ENCODE results near the gene GPRC6A. TPM values are rescaled to one million over a fixed set of nuclear protein-coding genes. Genes with fewer than 3 reads are reported as not detected.

The GPRC6A gene, protein sequence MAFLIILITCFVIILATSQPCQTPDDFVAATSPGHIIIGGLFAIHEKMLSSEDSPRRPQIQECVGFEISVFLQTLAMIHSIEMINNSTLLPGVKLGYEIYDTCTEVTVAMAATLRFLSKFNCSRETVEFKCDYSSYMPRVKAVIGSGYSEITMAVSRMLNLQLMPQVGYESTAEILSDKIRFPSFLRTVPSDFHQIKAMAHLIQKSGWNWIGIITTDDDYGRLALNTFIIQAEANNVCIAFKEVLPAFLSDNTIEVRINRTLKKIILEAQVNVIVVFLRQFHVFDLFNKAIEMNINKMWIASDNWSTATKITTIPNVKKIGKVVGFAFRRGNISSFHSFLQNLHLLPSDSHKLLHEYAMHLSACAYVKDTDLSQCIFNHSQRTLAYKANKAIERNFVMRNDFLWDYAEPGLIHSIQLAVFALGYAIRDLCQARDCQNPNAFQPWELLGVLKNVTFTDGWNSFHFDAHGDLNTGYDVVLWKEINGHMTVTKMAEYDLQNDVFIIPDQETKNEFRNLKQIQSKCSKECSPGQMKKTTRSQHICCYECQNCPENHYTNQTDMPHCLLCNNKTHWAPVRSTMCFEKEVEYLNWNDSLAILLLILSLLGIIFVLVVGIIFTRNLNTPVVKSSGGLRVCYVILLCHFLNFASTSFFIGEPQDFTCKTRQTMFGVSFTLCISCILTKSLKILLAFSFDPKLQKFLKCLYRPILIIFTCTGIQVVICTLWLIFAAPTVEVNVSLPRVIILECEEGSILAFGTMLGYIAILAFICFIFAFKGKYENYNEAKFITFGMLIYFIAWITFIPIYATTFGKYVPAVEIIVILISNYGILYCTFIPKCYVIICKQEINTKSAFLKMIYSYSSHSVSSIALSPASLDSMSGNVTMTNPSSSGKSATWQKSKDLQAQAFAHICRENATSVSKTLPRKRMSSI
- not detected in 2 replicates for polyA plus RNA-seq (2011; rRNA removed)
- not detected in 2 replicates for polyA minus RNA-seq (2011; rRNA and poly(A)+ RNA removed)

DNA sequence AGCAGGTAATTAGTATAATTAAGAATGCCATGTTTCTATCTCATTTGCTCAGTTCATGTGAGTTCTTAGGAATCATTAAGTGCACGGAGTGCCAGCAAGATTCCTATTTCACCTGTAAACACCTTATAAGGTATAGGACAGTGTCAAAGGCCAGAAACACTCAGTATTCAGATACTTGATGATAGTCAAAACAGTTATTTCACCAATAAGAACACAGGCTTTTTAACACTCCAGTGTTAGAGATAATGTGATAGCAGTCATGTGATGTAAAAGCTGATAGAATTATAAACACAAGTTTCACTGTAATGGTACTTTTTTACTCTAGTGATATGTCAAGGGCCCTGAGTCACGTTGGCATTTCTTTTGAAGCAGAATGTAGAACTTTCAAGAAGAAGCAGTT lies at the start of gene GPRC6A:
Gene GPRC6A (minus strand): TSS at position 101 of the 400 bp plus-strand sequence. CDS start 70 bp downstream, at position 31.
- no peaks in the 10 kb centered on the region for H3K27me3 ChIP-seq (ENCODE audit: control insufficient read depth, insufficient read depth, low read length)
- no peak for DNase-seq (ENCODE audit: low read depth)
- ChIA-PET POLR2A (no interaction called here), CTCF (no interaction called here)
- TF ChIP-seq, protein P1, sequence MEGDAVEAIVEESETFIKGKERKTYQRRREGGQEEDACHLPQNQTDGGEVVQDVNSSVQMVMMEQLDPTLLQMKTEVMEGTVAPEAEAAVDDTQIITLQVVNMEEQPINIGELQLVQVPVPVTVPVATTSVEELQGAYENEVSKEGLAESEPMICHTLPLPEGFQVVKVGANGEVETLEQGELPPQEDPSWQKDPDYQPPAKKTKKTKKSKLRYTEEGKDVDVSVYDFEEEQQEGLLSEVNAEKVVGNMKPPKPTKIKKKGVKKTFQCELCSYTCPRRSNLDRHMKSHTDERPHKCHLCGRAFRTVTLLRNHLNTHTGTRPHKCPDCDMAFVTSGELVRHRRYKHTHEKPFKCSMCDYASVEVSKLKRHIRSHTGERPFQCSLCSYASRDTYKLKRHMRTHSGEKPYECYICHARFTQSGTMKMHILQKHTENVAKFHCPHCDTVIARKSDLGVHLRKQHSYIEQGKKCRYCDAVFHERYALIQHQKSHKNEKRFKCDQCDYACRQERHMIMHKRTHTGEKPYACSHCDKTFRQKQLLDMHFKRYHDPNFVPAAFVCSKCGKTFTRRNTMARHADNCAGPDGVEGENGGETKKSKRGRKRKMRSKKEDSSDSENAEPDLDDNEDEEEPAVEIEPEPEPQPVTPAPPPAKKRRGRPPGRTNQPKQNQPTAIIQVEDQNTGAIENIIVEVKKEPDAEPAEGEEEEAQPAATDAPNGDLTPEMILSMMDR (IDR thresholded peaks at IDR 0.05; ENCODE audit: insufficient read depth, low read depth, low read length): no peak
- H3K36me3 ChIP-seq (ENCODE audit: control insufficient read depth, insufficient read depth, low read length): no peaks in the 10 kb centered on the region
- H3K4me3 ChIP-seq (ENCODE audit: low read depth, low read length): no peak within 1 kb of the TSS

DNA sequence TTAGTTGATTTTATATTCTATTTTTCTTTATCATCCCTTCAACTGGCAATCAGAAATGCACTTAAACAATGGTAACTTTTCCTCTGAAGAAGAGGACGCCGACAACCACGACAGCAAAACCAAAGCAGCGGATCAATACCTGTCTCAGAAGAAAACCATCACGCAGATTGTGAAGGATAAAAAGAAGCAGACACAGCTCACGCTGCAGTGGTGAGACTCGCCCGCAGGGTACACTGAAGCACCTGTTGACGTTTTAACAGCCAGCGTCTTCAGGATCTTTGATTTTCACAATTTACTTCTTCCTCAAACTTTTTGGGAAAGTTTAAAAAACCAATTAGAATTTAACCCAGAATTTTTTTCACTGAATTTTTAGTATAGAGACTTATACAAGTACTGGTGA lies 48.9 kb upstream of the GPRC6A start:
- TF ChIP-seq, protein P1 (IDR thresholded peaks at IDR 0.05; ENCODE audit: insufficient read depth, low read depth, low read length): no peak
- Histone ChIP-seq H3K27me3 (ENCODE audit: control insufficient read depth, insufficient read depth, low read length) (peaks cover 14% of the 10 kb centered on the region), H3K36me3 (ENCODE audit: control insufficient read depth, insufficient read depth, low read length) (no peaks in the 10 kb centered on the region), H3K4me3 (ENCODE audit: low read depth, low read length) (no peak overlapping the region)
- ChIA-PET CTCF (no interaction called here), POLR2A (no interaction called here)
- DNase-seq (ENCODE audit: low read depth): no peak

DNA sequence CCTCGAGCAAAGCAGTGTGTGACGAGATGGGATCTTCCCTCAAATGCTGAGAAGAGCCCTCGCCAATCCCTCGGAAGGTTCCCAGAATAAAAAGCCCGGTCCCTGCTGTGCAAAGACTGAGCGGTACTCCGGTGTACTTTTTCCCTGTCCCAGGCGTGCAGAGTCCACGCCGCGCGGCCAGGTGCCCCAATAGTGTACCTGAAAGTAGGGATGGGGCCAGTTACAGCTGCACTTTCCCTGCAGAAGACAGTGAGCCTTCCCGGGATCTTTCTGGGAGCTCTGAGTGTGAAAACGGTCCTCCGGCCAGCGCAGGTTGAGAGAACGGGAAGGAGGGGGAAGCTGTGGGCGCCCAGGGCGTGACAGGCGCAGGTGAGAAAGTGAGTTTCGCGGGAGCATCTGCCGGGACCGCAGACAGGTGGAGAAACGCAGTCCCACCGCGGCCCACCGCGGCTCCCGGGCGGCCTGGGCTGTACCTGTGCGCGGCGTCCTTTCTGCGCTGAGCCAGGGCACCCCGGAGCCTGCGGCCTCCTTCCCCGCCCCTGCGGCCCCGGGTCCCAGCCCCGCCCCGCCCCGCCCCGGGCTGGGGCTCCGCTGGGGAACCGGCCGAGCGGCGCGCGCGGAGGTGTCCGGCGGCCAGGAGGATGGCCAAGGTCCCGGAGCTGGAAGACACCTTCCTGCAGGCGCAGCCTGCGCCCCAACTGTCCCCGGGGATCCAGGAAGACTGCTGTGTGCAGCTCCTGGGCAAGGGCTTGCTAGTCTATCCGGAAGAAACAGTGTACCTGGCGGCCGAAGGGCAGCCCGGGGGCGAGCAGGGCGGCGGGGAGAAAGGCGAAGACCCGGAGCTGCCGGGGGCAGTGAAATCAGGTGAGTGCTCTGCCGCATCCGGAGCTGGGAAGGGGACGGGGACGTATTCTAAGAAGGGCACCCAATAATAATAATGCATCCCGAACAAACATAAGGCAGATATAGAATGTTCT lies 48.0 kb upstream of the GPRC6A start, which contains the start of gene RFX6:
Gene RFX6 (plus strand): TSS at position 608 of the 977 bp plus-strand sequence. CDS start 34 bp downstream, at position 642.
- DNase-seq (ENCODE audit: low read depth): no peak
- TF ChIP-seq, protein P1 (IDR thresholded peaks at IDR 0.05; ENCODE audit: insufficient read depth, low read depth, low read length): no peak
- POLR2A ChIA-PET: no interaction called here
- no peak within 1 kb of the TSS for H3K4me3 ChIP-seq (ENCODE audit: low read depth, low read length)
- peaks cover 14% of the 10 kb centered on the region for H3K27me3 ChIP-seq (ENCODE audit: control insufficient read depth, insufficient read depth, low read length)
- H3K36me3 ChIP-seq (ENCODE audit: control insufficient read depth, insufficient read depth, low read length): no peaks in the 10 kb centered on the region
- CTCF ChIA-PET: no interaction called here

DNA sequence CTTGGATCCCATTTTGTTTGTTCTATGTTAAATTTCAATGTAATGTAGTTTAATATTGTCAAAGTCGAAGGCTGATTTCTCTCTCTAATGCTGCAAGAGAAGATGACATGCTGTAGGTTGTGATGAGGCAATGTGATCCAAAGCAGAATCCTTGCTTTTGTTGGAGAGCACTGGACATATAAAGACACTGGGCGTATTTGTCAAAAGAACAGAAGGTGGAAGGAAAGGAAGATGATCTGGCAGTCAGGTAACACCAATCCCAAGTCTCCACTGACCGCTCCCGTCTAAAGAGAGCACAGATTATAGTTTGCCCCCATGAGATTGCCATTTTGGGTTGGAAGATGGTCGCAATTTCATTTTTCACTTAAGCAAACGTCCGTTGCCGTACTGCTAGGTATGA lies 47.2 kb upstream of the GPRC6A start:
- POLR2A ChIA-PET: no interaction called here
- DNase-seq (ENCODE audit: low read depth): no peak
- Histone ChIP-seq H3K27me3 (ENCODE audit: control insufficient read depth, insufficient read depth, low read length) (peaks cover 14% of the 10 kb centered on the region), H3K36me3 (ENCODE audit: control insufficient read depth, insufficient read depth, low read length) (no peaks in the 10 kb centered on the region), H3K4me3 (ENCODE audit: low read depth, low read length) (no peak overlapping the region)
- CTCF ChIA-PET: no interaction called here
- TF ChIP-seq, protein P1 (IDR thresholded peaks at IDR 0.05; ENCODE audit: insufficient read depth, low read depth, low read length): no peak

Measured in BJ (cell line).